ENCODE measurements around the gene DNAJC27. TPM values are rescaled to one million over a fixed set of nuclear protein-coding genes. Genes with fewer than 3 reads are reported as not detected.
A peak's percentile ranks its signal among the peaks of the same experiment; 100 is the strongest.
"Not testable (repeated sequence)": the region's sequence is repeated elsewhere in the genome, so short reads cannot be mapped to it uniquely, and the experiment has no call there.

The DNAJC27 gene
- 23.0 TPM for total RNA-seq

- DNase-seq (ENCODE audit: low spot score) (peak; percentile 99), ATAC-seq (peak; percentile 97)
- intact Hi-C loops (cut with DNase I) = no loop called here
Measured at GRCh38 chr2:24971536-24972314, at the start of gene DNAJC27. Gene DNAJC27, minus strand, starts transcription at chr2:24971955. Its CDS starts 51 bp downstream, at chr2:24971904.

GRCh38 chr2:25018681-25019080 is 46.9 kb upstream of the DNAJC27 start:
- DNase-seq (ENCODE audit: low spot score) (no peak), ATAC-seq (no peak)
- intact Hi-C loops (cut with DNase I) = no loop called here

- DNase-seq (ENCODE audit: low spot score) = no peak
- no peak for ATAC-seq
- intact Hi-C loops (cut with DNase I) = no loop called here
Measured at GRCh38 chr2:25014631-25015030, 42.9 kb upstream of the DNAJC27 start.

GRCh38 chr2:25011342-25011741 is 39.6 kb upstream of the DNAJC27 start:
- DNase-seq (ENCODE audit: low spot score); intact Hi-C loops (cut with DNase I); ATAC-seq: not testable (repeated sequence)

- ATAC-seq = no peak
- no peak for DNase-seq (ENCODE audit: low spot score)
- intact Hi-C loops (cut with DNase I) = no loop called here
Measured at GRCh38 chr2:25009954-25010353, 38.2 kb upstream of the DNAJC27 start.

- intact Hi-C loops (cut with DNase I) = no loop called here
- no peak for DNase-seq (ENCODE audit: low spot score)
- ATAC-seq = no peak
Measured at GRCh38 chr2:25002066-25002465, 30.3 kb upstream of the DNAJC27 start.

GRCh38 chr2:25001325-25001637 is 29.5 kb upstream of the DNAJC27 start:
- DNase-seq (ENCODE audit: low spot score) = no peak
- no peak for ATAC-seq
- intact Hi-C loops (cut with DNase I) = no loop called here

GRCh38 chr2:25000503-25001324 is 29.0 kb upstream of the DNAJC27 start:
- ATAC-seq (no peak), DNase-seq (ENCODE audit: low spot score) (no peak)
- intact Hi-C loops (cut with DNase I) = no loop called here

- intact Hi-C loops (cut with DNase I) = no loop called here
- ATAC-seq (no peak), DNase-seq (ENCODE audit: low spot score) (no peak)
Measured at GRCh38 chr2:25000036-25000435, 28.3 kb upstream of the DNAJC27 start.

GRCh38 chr2:24999097-24999496 is 27.3 kb upstream of the DNAJC27 start:
- intact Hi-C loops (cut with DNase I); ATAC-seq; DNase-seq (ENCODE audit: low spot score): not testable (repeated sequence)

GRCh38 chr2:24994146-24994724 is 22.5 kb upstream of the DNAJC27 start:
- ATAC-seq = no peak
- intact Hi-C loops (cut with DNase I) = no loop called here

GRCh38 chr2:24993406-24994145 is 21.8 kb upstream of the DNAJC27 start:
- no peak for DNase-seq (ENCODE audit: low spot score)
- intact Hi-C loops (cut with DNase I) = no loop called here
- no peak for ATAC-seq

More at GRCh38 chr2:24994146-24994724, 22.5 kb upstream of the DNAJC27 start:
- DNase-seq (ENCODE audit: low spot score) = no peak

- DNase-seq (ENCODE audit: low spot score) (no peak), ATAC-seq (peak; percentile 86)
- intact Hi-C loops (cut with DNase I) = loop anchor here (5.0 kb wide), 1 partner anchor 146 kb away; no protein-coding TSS in a partner anchor
Measured at GRCh38 chr2:24986372-24986771, 14.6 kb upstream of the DNAJC27 start.

- intact Hi-C loops (cut with DNase I) = loop anchor here (5.0 kb wide), 1 partner anchor 147 kb away; no protein-coding TSS in a partner anchor
- no peak for ATAC-seq
- DNase-seq (ENCODE audit: low spot score) = no peak
Measured at GRCh38 chr2:24985511-24985910, 13.8 kb upstream of the DNAJC27 start.

GRCh38 chr2:24984912-24985311 is 13.2 kb upstream of the DNAJC27 start:
- DNase-seq (ENCODE audit: low spot score) (peak; percentile 73), ATAC-seq (peak; percentile 91)
- intact Hi-C loops (cut with DNase I) = loop anchor here (5.0 kb wide), 1 partner anchor 147 kb away; no protein-coding TSS in a partner anchor

- DNase-seq (ENCODE audit: low spot score) = no peak
- no peak for ATAC-seq
- intact Hi-C loops (cut with DNase I) = no loop called here
Measured at GRCh38 chr2:24981411-24982136, 9.8 kb upstream of the DNAJC27 start.

GRCh38 chr2:24978661-24979060 is 6.9 kb upstream of the DNAJC27 start:
- DNase-seq (ENCODE audit: low spot score) = no peak
- intact Hi-C loops (cut with DNase I) = no loop called here
- no peak for ATAC-seq

- intact Hi-C loops (cut with DNase I) = no loop called here
- ATAC-seq (no peak), DNase-seq (ENCODE audit: low spot score) (no peak)
Measured at GRCh38 chr2:24977631-24978030, 5.9 kb upstream of the DNAJC27 start.
